GM12864 (cell line): ENCODE data around the gene PIP5K1B.

Source experiments
- DNase-seq: peaks from one replicate; pipeline ENCODE4 v3.0.0-alpha.2; 2011; ENCODE audit warnings: low read depth
- H3K4me3 ChIP-seq: 2 replicates; pipeline ENCODE4 v1.5.1; 2011; ENCODE audit warnings: mild to moderate bottlenecking, low read depth, low read length, control low read depth
- CTCF ChIP-seq: IDR thresholded peaks from 2 replicates; pipeline ENCODE4 v1.5.1; 2011; ENCODE audit warnings: low read depth, mild to moderate bottlenecking, moderate library complexity, low read length, control low read depth, inconsistent platforms; ENCODE audit errors: missing control alignments

Gene PIP5K1B

GRCh38 chr9:69001921-69002320, 296.9 kb downstream of the PIP5K1B start:
- H3K4me3 ChIP-seq: no peak overlapping the region
- no peak for DNase-seq

GRCh38 chr9:69003051-69003450, 298.0 kb downstream of the PIP5K1B start:
- no peak for DNase-seq
- H3K4me3 ChIP-seq: no peak overlapping the region
- TF ChIP-seq CTCF: no peak

More at GRCh38 chr9:69001921-69002320, 296.9 kb downstream of the PIP5K1B start:
- no peak for TF ChIP-seq CTCF

GRCh38 chr9:69004836-69005235, 299.8 kb downstream of the PIP5K1B start:
- DNase-seq: no peak
- no peak overlapping the region for H3K4me3 ChIP-seq
- no peak for TF ChIP-seq CTCF

- no peak for TF ChIP-seq CTCF
Measured at GRCh38 chr9:69009708-69010107, 304.7 kb downstream of the PIP5K1B start.

GRCh38 chr9:69012696-69013381, 307.8 kb downstream of the PIP5K1B start:
- no peak overlapping the region for H3K4me3 ChIP-seq
- DNase-seq: no peak
- TF ChIP-seq CTCF: no peak

More at GRCh38 chr9:69009708-69010107, 304.7 kb downstream of the PIP5K1B start:
- H3K4me3 ChIP-seq: no peak overlapping the region
- DNase-seq: no peak

GRCh38 chr9:69013382-69013727, 308.3 kb downstream of the PIP5K1B start:
- DNase-seq: no peak
- no peak overlapping the region for H3K4me3 ChIP-seq
- TF ChIP-seq CTCF: no peak

GRCh38 chr9:69014013-69014412, 309.0 kb downstream of the PIP5K1B start, which contains the start of gene PRKACG:
TSS of gene PRKACG (minus strand) at chr9:69014113. CDS start at chr9:69014092, 21 bp downstream.
- TF ChIP-seq CTCF: no peak

More at GRCh38 chr9:69014013-69014412, 309.0 kb downstream of the PIP5K1B start, which contains the start of gene PRKACG:
- H3K4me3 ChIP-seq: no peak within 1 kb of the TSS
- no peak for DNase-seq
